ENCODE data around the gene C19orf85.

- TF ChIP-seq CTCF (IDR thresholded peaks at IDR 0.05) (no peak), MXI1 (IDR thresholded peaks at IDR 0.05; ENCODE audit: low read depth, low read length) (no peak), RXRA (IDR thresholded peaks at IDR 0.05; ENCODE audit: borderline replicate concordance, low read depth) (no peak), EP300 (IDR thresholded peaks at IDR 0.05; ENCODE audit: borderline replicate concordance in 1 of 2, low read depth in 1 of 2, low read length in 1 of 2) (no peak), REST (IDR thresholded peaks at IDR 0.05; ENCODE audit: low read depth, low read length) (no peak), TCF12 (IDR thresholded peaks at IDR 0.05) (no peak), GATA2 (CRISPR knock-in tag; IDR thresholded peaks at IDR 0.05) (no peak), CHD2 (IDR thresholded peaks at IDR 0.05; ENCODE audit: low read length, partially characterized antibody) (no peak)
- TF ChIP-seq, protein P1, sequence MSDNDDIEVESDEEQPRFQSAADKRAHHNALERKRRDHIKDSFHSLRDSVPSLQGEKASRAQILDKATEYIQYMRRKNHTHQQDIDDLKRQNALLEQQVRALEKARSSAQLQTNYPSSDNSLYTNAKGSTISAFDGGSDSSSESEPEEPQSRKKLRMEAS (IDR thresholded peaks at IDR 0.05; ENCODE audit: low read depth) = no peak
These were observed 13.8 kb upstream of the C19orf85 start for GRCh38 chr19:55478364-55478763.

Data from SK-N-SH (cell line).